Activated CD4-positive, alpha-beta T cell treated with anti-CD3 and anti-CD28 coated beads, Interleukin-2, amount 50 U/mL, for 24 hours (primary cell): ENCODE results near the gene PHRF1.
A peak's percentile ranks its signal among the peaks of the same experiment; 100 is the strongest.

Experiments
- DNase-seq, 2 donors: peaks; one replicate each; pipeline ENCODE4 v3.0.0-alpha.2; 2020; ENCODE audit warnings: low read depth in 1 of 2, low spot score in 1 of 2

Gene PHRF1, protein sequence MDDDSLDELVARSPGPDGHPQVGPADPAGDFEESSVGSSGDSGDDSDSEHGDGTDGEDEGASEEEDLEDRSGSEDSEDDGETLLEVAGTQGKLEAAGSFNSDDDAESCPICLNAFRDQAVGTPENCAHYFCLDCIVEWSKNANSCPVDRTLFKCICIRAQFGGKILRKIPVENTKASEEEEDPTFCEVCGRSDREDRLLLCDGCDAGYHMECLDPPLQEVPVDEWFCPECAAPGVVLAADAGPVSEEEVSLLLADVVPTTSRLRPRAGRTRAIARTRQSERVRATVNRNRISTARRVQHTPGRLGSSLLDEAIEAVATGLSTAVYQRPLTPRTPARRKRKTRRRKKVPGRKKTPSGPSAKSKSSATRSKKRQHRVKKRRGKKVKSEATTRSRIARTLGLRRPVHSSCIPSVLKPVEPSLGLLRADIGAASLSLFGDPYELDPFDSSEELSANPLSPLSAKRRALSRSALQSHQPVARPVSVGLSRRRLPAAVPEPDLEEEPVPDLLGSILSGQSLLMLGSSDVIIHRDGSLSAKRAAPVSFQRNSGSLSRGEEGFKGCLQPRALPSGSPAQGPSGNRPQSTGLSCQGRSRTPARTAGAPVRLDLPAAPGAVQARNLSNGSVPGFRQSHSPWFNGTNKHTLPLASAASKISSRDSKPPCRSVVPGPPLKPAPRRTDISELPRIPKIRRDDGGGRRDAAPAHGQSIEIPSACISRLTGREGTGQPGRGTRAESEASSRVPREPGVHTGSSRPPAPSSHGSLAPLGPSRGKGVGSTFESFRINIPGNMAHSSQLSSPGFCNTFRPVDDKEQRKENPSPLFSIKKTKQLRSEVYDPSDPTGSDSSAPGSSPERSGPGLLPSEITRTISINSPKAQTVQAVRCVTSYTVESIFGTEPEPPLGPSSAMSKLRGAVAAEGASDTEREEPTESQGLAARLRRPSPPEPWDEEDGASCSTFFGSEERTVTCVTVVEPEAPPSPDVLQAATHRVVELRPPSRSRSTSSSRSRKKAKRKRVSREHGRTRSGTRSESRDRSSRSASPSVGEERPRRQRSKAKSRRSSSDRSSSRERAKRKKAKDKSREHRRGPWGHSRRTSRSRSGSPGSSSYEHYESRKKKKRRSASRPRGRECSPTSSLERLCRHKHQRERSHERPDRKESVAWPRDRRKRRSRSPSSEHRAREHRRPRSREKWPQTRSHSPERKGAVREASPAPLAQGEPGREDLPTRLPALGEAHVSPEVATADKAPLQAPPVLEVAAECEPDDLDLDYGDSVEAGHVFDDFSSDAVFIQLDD (N-terminal part only)

DNA sequence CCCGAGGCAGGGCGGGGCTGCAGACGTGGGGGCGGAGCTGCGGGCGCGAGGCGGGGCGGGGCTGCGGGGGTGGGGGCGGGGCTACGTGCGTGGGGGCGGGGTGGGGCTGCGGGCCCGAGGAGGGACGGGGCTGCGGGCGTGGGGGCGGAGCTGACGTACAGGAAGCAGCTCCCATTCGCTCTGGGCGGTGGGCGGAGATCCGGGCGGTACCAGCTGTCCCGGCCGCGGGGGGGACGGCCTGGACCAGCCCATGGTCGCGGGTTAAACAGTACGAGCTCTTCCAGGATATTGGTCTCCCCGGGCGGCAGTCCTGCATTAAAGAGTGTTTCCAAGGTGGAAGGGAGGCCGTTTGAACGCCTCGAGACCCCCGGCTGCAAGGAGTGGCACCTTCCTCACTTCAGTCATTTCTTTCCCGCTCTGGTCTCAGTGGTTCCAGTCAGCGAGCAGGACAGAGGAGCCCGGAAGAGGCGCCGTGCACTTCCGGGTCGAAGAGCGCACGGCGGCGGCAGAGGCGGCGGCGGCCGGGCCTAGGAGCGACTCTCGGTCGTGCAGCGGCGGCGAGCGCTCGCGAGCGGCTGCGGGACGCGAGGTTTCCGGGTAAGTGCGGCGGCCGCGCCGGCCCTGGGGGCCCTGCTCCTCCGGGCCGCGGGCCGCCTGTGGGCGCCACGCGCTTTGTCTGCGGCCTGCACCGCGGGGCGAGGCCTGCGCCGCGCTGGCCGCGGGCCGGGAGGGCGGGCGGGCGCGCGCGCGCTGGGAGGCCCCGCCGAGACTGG lies at the start of gene PHRF1:
PHRF1 (plus strand) TSS at position 475 of the 773 bp plus-strand sequence. CDS start 5,043 bp downstream, outside the sequence.
- DNase-seq, result peak; percentile 91 to 92

DNA sequence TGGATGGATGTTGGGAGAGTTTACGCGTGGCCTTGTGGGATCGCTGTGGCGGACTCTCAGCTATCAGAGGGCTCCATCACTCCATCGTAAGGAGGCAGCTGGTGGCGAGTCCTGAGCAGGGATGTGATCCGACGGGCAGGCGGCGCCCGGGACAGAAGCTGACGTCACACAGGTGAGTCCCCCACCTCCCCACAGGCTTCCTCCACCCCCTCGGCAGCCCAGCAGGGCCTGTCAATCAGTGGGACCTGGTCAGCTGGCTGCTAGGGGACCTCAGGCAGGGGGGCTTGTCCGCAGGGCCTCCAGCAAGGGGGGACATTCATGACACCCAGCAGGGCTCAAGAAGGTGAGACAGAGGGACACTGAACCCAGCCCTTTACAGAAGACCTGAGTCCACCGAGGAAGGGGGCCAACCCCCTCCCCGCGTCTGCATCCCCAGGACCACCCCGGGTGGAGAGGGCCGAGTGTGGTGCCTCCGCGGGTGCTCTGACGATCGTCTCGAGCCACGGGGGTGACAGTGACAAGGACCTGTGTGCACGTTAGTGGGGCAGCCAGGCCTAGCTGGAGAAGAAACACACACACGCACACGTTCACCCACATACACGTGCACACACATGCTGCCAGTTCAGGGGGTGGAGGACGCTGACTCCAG lies 48.0 kb upstream of the PHRF1 start:
- no peak for DNase-seq

DNA sequence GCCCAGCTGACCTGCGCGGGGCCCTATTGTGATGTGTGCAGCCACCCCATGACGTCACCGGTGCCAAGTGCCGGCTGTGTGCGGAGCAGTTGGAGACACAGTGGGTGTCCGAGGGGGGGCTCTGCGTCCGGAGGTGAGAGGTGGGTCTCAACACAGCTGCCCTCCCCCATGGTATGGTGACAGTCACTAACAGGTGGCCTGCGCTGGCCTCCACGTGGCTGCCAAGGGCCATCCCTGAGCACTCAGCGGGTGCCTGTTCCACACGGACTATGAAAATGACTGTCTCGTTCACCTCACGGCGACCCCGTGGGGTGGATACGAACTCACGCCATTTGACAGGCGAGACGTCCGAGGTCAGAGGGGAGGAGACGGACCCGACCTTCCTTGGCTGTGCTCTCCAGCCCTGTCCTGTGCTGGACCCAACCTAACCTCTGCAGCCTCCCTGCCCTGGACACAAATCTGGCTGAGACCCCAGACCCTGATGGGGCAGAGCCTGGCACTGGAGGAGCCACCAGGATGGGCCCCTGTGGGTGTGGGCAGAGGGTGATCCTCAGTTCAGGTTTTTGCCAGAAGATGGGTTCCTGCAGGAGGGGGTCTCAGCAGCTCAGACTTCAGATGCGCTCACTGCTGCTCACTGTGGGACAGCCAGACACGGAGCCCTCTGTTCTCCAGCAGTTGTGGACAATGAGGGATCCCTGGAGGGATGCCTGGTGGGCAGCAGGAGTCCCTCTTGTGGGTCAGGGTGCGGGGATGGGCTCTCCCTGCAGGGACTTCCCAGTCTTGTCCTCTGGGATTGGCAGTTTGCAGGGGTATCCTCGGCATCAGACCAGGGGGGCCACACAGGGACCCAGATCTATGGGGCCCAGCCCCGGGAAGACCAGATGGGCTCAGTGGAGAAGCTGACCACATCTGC lies 47.2 kb upstream of the PHRF1 start:
- DNase-seq, result no peak

DNA sequence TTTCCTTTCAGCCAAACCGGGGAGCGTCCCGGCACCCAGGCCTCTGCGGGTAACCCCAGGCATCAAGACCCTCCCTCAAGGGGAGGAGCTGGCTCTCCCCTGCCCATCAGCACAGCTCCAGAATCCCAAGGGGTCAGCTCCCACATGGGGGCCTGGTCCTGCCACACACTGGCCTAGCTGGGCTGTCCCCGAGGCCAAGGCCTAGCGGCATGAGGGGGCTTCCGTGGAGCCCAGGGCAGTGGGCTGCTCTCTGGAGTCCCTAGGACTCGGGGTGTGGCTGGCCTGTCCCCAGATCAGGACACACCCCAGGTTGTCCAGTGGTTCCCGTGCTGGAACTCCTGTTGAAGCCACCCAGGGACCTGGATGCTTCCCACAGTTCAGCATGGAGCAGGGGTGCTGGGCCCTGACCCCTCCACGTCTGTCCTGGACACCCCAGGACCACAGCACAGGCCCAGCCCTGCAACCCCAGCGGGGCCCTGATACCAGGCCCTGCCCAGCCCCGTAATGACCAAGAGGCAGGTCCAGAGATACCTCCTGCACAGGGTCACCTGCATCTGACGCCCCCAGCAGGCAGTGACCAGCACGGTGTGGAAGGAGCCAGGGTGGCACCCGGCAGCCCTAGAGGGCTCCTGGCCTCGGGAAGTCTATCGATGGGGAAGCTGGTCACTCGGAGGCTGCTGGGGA lies 46.4 kb upstream of the PHRF1 start:
- DNase-seq, result no peak

DNA sequence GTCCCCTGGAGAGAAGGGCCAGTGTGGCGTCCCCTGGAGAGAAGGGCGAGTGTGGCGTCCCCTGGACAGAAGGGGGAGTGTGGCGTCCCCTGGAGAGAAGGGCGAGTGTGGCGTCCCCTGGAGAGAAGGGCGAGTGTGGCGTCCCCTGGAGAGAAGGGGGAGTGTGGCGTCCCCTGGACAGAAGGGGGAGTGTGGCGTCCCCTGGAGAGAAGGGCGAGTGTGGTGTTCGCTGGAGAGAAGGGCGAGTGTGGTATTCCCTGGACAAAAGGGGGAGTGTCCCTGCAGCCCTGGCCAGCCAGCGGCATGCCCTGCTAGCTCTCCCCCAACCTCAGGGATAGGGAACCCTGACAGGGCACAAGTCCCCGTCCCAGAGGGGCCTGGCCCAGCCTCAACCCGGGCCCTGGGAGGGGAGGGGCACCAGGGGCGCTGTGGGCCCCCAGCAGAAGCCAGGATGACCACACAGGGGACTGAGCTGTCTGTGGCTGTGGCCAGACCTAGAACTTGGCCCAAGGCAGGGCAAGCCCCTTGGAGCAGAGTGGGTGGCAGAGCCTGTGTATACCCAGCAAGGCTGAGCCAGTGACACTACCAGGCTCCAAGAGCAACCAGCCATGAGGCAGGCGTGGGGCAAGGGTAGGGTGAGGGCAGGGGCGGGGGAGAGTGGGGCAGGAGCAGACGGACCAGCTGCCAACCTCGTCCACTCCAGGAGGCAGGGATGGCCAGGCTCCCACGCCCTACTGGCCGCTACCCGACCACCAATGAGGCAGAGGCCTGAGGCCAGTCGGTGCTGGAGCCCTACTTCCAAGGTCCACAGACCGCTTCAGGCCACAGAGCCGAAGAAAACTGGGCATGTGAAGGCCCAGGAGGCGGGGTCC lies 45.1 kb upstream of the PHRF1 start:
- DNase-seq, result no peak

DNA sequence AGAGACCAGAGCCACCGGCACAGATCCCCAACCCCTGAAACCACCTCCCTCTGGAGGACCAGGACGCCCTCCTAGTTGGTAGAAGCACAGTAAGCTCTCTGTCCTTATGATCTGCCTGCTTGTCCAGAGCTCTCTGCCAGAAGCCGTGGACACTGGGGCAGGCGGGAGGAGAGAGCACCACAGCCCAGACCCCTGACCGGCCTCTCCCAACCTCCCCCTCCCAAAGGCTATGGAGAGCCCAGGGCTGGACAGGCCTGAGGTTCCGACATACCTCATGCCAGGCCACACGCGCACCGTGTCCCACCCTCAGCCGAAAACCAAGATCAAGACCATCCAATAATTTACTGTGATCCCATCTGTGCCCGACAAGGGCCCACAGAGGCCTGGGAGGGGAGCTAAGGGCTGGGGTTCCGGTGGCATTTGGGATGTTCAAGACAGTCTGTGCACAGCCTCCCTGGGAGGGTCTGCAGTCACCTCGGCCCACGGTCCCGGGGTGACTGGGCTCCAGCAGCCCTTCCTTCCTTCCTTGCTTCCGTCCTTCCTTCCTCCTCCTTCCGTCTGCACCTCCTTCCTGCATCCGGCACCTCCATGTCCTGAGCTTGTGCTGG lies 44.2 kb upstream of the PHRF1 start:
- DNase-seq, result no peak

DNA sequence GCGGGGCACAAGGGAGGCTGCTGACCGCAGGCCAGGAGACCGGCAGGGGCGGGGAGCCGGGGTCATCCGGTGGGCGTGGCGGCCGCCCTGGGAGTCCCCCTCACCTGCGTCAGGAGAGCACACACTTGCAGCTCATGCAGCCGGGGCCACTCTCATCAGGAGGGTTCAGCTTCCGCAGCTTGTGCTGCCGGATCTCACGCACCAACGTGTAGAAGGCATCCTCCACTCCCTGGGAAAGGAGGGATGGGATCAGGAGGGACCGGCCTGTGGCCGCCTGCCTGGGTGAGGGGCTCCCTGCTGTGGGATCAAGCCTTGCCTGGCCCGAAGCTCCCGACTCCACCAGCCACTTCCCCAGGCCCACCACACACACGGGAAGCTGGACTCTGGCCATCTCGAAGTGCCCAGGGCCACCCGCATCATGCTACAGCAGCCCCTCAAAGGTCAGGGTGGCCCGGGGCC lies 43.7 kb upstream of the PHRF1 start:
- DNase-seq, result no peak

DNA sequence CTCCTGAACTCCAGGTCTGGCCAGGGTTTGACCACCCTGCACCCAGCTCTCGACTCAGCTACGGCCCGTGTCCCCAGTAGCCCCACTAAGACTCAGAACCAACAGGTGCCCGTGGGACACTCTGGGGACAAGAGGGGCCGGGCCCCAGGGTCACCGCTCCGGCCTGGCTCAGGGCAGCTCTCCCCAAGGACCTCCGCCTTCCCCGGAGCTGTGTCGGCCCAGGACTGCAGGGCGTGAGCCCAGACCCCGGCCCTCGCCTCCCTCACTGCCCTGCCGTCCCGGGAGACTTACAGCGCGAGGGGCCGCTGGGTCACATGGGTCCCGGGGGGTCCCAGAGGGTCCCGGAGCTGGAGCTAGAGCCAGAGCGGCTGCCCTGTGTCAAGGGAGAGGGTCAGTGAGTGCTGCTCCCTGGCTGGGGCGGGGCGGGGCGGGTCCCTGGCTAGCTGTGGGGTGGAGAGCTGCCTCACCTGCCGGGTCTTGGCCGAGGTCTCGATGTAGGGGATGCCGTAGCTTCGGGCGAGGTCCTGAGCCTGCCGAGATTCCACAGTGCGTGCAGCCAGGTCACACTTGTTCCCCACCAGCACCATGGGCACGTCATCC lies 43.2 kb upstream of the PHRF1 start:
- no peak for DNase-seq

DNA sequence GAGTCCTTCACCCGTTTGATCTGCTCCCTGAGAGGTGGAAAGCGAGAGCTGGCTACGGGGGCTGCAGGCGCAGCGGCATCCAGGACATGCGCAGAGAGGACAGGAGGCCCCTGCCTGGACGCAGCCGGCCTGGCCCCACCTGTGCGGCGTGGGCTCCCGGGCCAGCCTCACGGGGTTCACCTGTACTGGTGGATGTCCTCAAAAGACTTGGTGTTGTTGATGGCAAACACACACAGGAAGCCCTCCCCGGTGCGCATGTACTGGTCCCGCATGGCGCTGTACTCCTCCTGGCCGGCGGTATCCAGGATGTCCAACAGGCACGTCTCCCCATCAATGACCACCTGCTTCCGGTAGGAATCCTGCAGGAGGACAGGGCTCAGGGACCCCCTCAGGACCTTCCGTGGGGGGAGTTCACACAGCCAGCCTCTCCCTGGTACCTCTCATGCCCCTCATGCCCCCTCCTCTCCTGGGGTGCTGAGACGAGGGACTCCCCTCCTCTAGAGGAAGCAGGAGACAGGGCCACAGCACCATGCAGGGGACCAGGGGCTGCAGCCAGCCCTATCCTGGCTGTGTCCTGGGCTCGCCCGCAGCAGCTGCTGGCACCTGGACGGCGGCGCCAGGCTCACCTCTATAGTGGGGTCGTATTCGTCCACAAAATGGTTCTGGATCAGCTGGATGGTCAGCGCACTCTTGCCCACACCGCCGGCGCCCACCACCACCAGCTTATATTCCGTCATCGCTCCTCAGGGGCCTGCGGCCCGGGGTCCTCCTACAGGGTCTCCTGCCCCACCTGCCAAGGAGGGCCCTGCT lies 42.5 kb upstream of the PHRF1 start:
- no peak for DNase-seq

DNA sequence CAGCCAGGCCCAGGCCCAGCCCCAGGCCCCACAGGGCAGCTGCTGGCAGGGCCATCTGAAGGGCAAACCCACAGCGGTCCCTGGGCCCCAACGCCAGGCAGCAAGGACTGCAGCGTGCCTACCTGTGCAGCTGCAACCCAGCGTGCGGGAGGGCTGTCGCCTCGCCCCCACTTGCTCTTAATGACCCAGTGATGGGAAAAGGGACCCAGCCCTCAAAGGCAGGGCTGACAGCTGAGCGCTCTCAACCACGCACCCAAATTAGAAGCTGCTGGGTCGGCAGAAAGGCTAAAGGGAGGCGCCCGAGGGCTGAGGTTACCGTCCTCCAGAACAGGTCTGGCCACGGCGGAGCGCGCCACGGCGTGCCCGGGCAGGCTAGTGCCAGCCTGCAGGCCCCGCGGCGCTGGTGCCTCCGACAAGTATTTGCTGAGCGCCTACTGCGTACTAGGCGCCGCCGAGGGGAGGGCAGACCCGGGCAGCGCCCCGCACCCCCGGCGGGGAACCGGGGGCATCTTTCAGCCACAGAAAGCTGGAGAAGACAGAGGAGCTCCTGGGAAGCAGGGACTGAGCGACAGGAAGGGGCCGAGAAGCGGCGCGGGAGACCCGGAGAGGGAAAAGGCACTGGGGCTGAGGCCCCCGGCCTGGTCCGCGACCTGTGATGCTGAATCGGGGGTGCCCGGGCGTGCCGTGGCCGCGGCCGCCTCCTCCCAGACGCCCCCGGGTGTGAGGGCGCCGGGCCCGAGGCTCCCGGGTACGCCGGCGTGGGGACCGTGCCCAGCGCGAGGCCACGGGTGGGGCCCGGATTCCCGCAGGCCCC lies 41.7 kb upstream of the PHRF1 start:
- no peak for DNase-seq

DNA sequence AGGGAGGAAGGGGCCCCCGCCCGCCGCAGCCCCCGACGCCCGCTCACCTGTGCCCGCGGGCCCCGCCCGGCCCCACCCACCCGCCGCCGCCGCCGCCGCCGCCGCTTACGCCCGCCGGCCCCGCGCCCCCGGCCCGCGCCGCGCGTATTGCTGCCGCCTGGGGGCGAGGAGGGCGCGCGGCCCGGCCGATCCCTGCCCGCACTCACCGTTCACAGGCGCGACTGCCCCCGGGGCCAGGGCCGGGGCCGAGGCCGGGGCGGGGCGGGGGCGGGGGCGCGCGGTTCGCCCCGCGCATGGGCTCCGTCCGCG lies 41.1 kb upstream of the PHRF1 start:
- DNase-seq, result no peak

DNA sequence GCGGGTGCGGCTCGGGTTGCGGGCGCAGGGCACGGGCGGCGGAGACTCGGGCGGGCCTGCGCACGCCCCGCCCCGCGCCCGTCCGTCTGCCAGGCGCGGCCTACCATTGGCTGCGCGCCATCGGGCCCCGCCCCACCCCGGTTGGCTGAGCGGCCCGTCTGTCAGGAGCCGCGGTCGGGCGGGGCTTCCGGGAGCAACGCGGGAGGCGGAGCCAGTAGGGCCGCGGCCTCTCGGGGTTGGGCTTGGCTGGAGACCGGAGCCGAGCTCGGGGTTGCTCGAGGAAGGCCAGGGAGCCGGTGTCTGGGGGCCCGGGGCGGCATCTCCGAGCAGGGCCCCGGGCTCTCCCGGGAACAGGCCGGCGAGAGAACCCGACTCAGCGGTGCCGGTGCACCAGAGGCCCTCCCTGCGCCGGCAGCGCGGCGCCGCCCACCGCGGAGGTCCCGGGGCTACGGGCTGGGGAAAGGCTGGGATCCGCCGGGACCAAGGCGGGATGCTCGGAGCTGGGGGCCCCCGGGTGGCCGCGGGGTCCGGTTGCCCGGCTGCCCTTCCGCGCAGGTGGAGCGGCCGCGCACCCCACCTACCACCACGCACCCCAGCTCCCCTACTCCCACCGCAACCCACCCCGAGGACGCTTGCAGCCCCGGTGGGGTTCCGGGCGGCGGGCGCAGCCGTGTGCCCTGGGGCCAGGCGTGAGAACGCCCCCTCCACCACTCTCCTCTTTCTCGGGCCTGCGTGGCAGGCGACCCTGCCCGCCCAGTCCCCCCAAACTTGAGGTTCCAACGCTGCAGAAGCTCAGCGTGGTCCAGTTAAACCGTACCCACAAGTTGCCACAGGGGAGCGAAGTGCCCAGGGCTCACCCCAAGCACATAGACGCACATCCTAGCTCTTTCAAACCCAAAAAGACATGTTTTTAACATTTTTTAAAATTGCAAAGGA lies 40.5 kb upstream of the PHRF1 start, which contains the start of gene HRAS:
HRAS (minus strand) TSS at position 58 of the 936 bp plus-strand sequence.
- peak; percentile 83 to 93 for DNase-seq

DNA sequence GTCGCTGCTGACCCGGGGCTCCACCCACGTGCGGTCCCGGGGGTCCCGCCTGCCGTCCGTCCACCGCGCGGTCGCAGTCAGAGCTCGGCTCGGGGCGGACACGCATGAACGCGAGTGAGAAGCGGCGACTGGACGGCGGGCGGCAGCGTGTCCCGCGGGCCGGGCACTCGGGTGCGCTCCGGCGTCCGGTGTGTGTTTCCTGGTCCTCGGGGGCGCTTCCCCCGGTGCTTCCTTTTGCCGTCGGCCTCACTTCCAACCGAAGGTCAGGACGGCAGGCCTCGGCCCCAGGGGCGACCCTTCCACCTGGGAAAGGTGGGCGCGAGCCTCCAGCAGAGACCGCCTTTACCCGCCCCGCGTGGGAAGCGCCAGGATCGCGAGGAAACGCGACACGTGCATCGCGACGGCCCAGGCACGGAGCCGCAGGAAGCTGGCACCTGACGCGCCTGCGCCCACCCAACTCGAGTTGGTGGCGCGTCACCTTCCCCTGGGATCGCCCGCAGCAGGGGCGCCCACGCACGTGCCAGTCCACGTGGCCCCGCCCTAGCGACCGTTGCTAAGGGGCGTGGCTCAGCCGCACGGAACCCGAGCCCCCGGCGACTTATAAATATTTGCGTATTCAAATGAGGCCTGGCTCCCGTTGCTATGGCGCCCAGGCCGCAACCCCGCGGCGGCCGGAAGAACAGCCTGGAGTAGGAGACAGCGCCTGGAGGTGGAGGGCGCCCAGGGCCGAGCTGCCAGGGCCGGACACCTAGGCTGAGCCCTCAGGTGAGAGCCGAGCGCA lies 39.2 kb upstream of the PHRF1 start, which contains the start of gene LRRC56:
LRRC56 (plus strand) TSS at position 687 of the 781 bp plus-strand sequence. CDS start 3,158 bp downstream, outside the sequence.
- DNase-seq, result peak; percentile 77 to 87
